IPS-20b (cell line): ENCODE results near the gene TCF12.

Experiments
- H3K27ac ChIP-seq: one replicate; pipeline ENCODE4 v1.5.1; 2013; ENCODE audit warnings: low read length
- H3K27me3 ChIP-seq: 2 replicates; pipeline ENCODE4 v1.6.1; 2013; ENCODE audit warnings: mild to moderate bottlenecking, low read length, inconsistent platforms; ENCODE audit not compliant: insufficient read depth
- H3K36me3 ChIP-seq: 2 replicates; pipeline ENCODE4 v1.6.1; 2013; ENCODE audit warnings: low read depth, mild to moderate bottlenecking, inconsistent platforms, low read length, moderate library complexity; ENCODE audit not compliant: insufficient read depth
- H3K4me1 ChIP-seq: 2 replicates; pipeline ENCODE4 v1.6.1; 2013; ENCODE audit warnings: mild to moderate bottlenecking, control low read depth, inconsistent platforms, low read length, moderate library complexity; ENCODE audit not compliant: insufficient read depth
- H3K4me3 ChIP-seq: 2 replicates; pipeline ENCODE4 v1.5.1; 2013; ENCODE audit warnings: mild to moderate bottlenecking, low read length, inconsistent platforms
- H3K9ac ChIP-seq: 2 replicates; pipeline ENCODE4 v1.6.1; 2013; ENCODE audit warnings: low read depth, mild to moderate bottlenecking, inconsistent platforms, low read length, moderate library complexity
- H3K9me3 ChIP-seq: 2 replicates; pipeline ENCODE4 v1.6.1; 2013; ENCODE audit warnings: mild to moderate bottlenecking, low read depth, low read length, inconsistent platforms; ENCODE audit not compliant: insufficient read depth

TCF12 gene

GRCh38 chr15:57312318-57313133 is 394.1 kb downstream of the TCF12 start:
- H3K9ac ChIP-seq = no peak overlapping the region
- H3K9me3 ChIP-seq = no peaks in the 10 kb centered on the region
- no peaks in the 10 kb centered on the region for H3K4me1 ChIP-seq
- H3K36me3 ChIP-seq = no peaks in the 10 kb centered on the region
- H3K27ac ChIP-seq = no peak overlapping the region
- no peak overlapping the region for H3K4me3 ChIP-seq
- H3K27me3 ChIP-seq = no peaks in the 10 kb centered on the region

- Histone ChIP-seq H3K9ac (no peak overlapping the region), H3K4me1 (no peaks in the 10 kb centered on the region), H3K27ac (no peak overlapping the region)
Observed at GRCh38 chr15:57313134-57313483, 394.7 kb downstream of the TCF12 start.

GRCh38 chr15:57314221-57314620 is 395.8 kb downstream of the TCF12 start:
- Histone ChIP-seq H3K9ac (no peak overlapping the region), H3K36me3 (no peaks in the 10 kb centered on the region), H3K27ac (no peak overlapping the region), H3K4me1 (no peaks in the 10 kb centered on the region), H3K4me3 (no peak overlapping the region), H3K9me3 (no peaks in the 10 kb centered on the region), H3K27me3 (no peaks in the 10 kb centered on the region)

More at GRCh38 chr15:57313134-57313483, 394.7 kb downstream of the TCF12 start:
- H3K4me3 ChIP-seq = no peak overlapping the region
- H3K27me3 ChIP-seq = no peaks in the 10 kb centered on the region
- no peaks in the 10 kb centered on the region for H3K36me3 ChIP-seq
- no peaks in the 10 kb centered on the region for H3K9me3 ChIP-seq

GRCh38 chr15:57316451-57316850 is 398.0 kb downstream of the TCF12 start:
- Histone ChIP-seq H3K4me1 (peaks cover 3% of the 10 kb centered on the region; the same call in 1 of the 2 replicates), H3K27me3 (no peaks in the 10 kb centered on the region), H3K9me3 (no peaks in the 10 kb centered on the region), H3K27ac (no peak overlapping the region), H3K4me3 (no peak overlapping the region), H3K36me3 (no peaks in the 10 kb centered on the region), H3K9ac (no peak overlapping the region)

- H3K4me3 ChIP-seq = no peak overlapping the region
- H3K9me3 ChIP-seq = no peaks in the 10 kb centered on the region
- no peaks in the 10 kb centered on the region for H3K36me3 ChIP-seq
- H3K27ac ChIP-seq = no peak overlapping the region
- H3K9ac ChIP-seq = no peak overlapping the region
- H3K27me3 ChIP-seq = no peaks in the 10 kb centered on the region
- H3K4me1 ChIP-seq = peaks cover 10% of the 10 kb centered on the region; the same call in 1 of the 2 replicates
Observed at GRCh38 chr15:57319226-57319918, 400.9 kb downstream of the TCF12 start.

- Histone ChIP-seq H3K27ac (no peak overlapping the region), H3K9me3 (no peaks in the 10 kb centered on the region), H3K36me3 (no peaks in the 10 kb centered on the region), H3K27me3 (no peaks in the 10 kb centered on the region), H3K9ac (no peak overlapping the region), H3K4me1 (peaks cover 10% of the 10 kb centered on the region; the same call in 1 of the 2 replicates), H3K4me3 (no peak overlapping the region)
Observed at GRCh38 chr15:57319919-57320560, 401.6 kb downstream of the TCF12 start.

- H3K9me3 ChIP-seq = no peaks in the 10 kb centered on the region
- no peak overlapping the region for H3K4me3 ChIP-seq
- H3K36me3 ChIP-seq = no peaks in the 10 kb centered on the region
- no peaks in the 10 kb centered on the region for H3K27me3 ChIP-seq
- H3K9ac ChIP-seq = no peak overlapping the region
- H3K4me1 ChIP-seq = peaks cover 10% of the 10 kb centered on the region; the same call in 1 of the 2 replicates
- no peak overlapping the region for H3K27ac ChIP-seq
Observed at GRCh38 chr15:57320631-57321220, 402.3 kb downstream of the TCF12 start.

GRCh38 chr15:57321485-57321884 is 403.0 kb downstream of the TCF12 start:
- Histone ChIP-seq H3K4me1 (peaks cover 10% of the 10 kb centered on the region; the same call in 1 of the 2 replicates), H3K27ac (no peak overlapping the region), H3K4me3 (no peak overlapping the region), H3K9ac (no peak overlapping the region), H3K36me3 (no peaks in the 10 kb centered on the region), H3K27me3 (no peaks in the 10 kb centered on the region), H3K9me3 (no peaks in the 10 kb centered on the region)

- no peak overlapping the region for H3K27ac ChIP-seq
- no peaks in the 10 kb centered on the region for H3K36me3 ChIP-seq
- no peak overlapping the region for H3K4me3 ChIP-seq
- no peaks in the 10 kb centered on the region for H3K9me3 ChIP-seq
- no peak overlapping the region for H3K9ac ChIP-seq
- peaks cover 10% of the 10 kb centered on the region; the same call in 1 of the 2 replicates for H3K4me1 ChIP-seq
- H3K27me3 ChIP-seq = no peaks in the 10 kb centered on the region
Observed at GRCh38 chr15:57321973-57322601, 403.6 kb downstream of the TCF12 start.

- Histone ChIP-seq H3K9ac (no peak overlapping the region), H3K4me1 (peaks cover 10% of the 10 kb centered on the region; the same call in 1 of the 2 replicates), H3K36me3 (no peaks in the 10 kb centered on the region), H3K27me3 (no peaks in the 10 kb centered on the region), H3K9me3 (no peaks in the 10 kb centered on the region), H3K27ac (no peak overlapping the region), H3K4me3 (no peak overlapping the region)
Observed at GRCh38 chr15:57322602-57323250, 404.3 kb downstream of the TCF12 start.
